H9 (cell line): ENCODE measurements around the gene CDH4. TPM values are rescaled to one million over a fixed set of nuclear protein-coding genes. Genes with fewer than 3 reads are reported as not detected.

Experiments used
- DNase-seq: peaks from one replicate; pipeline ENCODE4 v3.0.0-alpha.2; 2017
- H2AFZ ChIP-seq: one replicate; pipeline ENCODE4 v1.6.1; 2013; ENCODE audit warnings: mild to moderate bottlenecking, low read length, control low read depth, moderate library complexity
- H2AK5ac ChIP-seq: 2 replicates; pipeline ENCODE4 v1.6.1; 2013; ENCODE audit warnings: low read length, control low read depth, mixed read lengths; ENCODE audit not compliant: insufficient read length
- H2BK120ac ChIP-seq: one replicate; pipeline ENCODE4 v1.6.1; 2013; ENCODE audit warnings: low read depth, mild to moderate bottlenecking, low read length, control low read depth, inconsistent platforms; ENCODE audit not compliant: poor library complexity, severe bottlenecking
- H2BK12ac ChIP-seq: 2 replicates; pipeline ENCODE4 v1.6.1; 2013; ENCODE audit warnings: low read length, control low read depth, mixed read lengths, low read depth; ENCODE audit not compliant: insufficient read length
- H2BK15ac ChIP-seq: 2 replicates; pipeline ENCODE4 v1.6.1; 2013; ENCODE audit warnings: low read depth, low read length, control low read depth
- H2BK20ac ChIP-seq: one replicate; pipeline ENCODE4 v1.6.1; 2013; ENCODE audit warnings: low read depth, mild to moderate bottlenecking, low read length, control low read depth, inconsistent platforms; ENCODE audit not compliant: poor library complexity, severe bottlenecking
- H2BK5ac ChIP-seq: 2 replicates; pipeline ENCODE4 v1.6.1; 2013; ENCODE audit warnings: low read length, control low read depth, mixed read lengths; ENCODE audit not compliant: insufficient read length
- H3K14ac ChIP-seq: 2 replicates; pipeline ENCODE4 v1.6.1; 2013; ENCODE audit warnings: low read length, control low read depth; ENCODE audit not compliant: insufficient read depth
- H3K18ac ChIP-seq: 2 replicates; pipeline ENCODE4 v1.6.1; 2013; ENCODE audit warnings: low read depth, mild to moderate bottlenecking, mixed read lengths, low read length, control low read depth; ENCODE audit not compliant: insufficient read length
- H3K23ac ChIP-seq: 2 replicates; pipeline ENCODE4 v1.6.1; 2013; ENCODE audit warnings: low read length, control low read depth, mixed read lengths, low read depth; ENCODE audit not compliant: insufficient read length
- H3K23me2 ChIP-seq: 2 replicates; pipeline ENCODE4 v1.6.1; 2013; ENCODE audit warnings: low read depth, mild to moderate bottlenecking, mixed read lengths, low read length, control low read depth; ENCODE audit not compliant: insufficient read length, poor library complexity, severe bottlenecking
- H3K27ac ChIP-seq: 2 replicates; pipeline ENCODE4 v1.5.1; 2013; ENCODE audit warnings: low read length, control low read depth, mixed read lengths, low read depth; ENCODE audit not compliant: insufficient read length
- H3K27me3 ChIP-seq: 2 replicates; pipeline ENCODE4 v1.6.1; 2013; ENCODE audit warnings: low read length, control low read depth, inconsistent platforms; ENCODE audit not compliant: insufficient read depth
- H3K4ac ChIP-seq: 2 replicates; pipeline ENCODE4 v1.6.1; 2013; ENCODE audit warnings: low read depth, mild to moderate bottlenecking, control low read depth, inconsistent platforms, low read length, moderate library complexity
- H3K4me1 ChIP-seq: 2 replicates; pipeline ENCODE4 v1.6.1; 2013; ENCODE audit warnings: low read length, control low read depth, inconsistent platforms; ENCODE audit not compliant: insufficient read depth
- H3K4me2 ChIP-seq: 2 replicates; pipeline ENCODE4 v1.6.1; 2013; ENCODE audit warnings: low read length, control low read depth, mixed read lengths; ENCODE audit not compliant: insufficient read length, insufficient read depth
- H3K56ac ChIP-seq: 2 replicates; pipeline ENCODE4 v1.6.1; 2013; ENCODE audit warnings: low read depth, mild to moderate bottlenecking, mixed read lengths, low read length, control low read depth; ENCODE audit not compliant: insufficient read length
- H3K79me1 ChIP-seq: 2 replicates; pipeline ENCODE4 v1.6.1; 2013; ENCODE audit warnings: low read depth, mild to moderate bottlenecking, moderate library complexity, low read length, control low read depth, inconsistent platforms; ENCODE audit not compliant: insufficient read depth, poor library complexity, severe bottlenecking
- H3K79me2 ChIP-seq: 2 replicates; pipeline ENCODE4 v1.6.1; 2013; ENCODE audit warnings: low read length, control low read depth, inconsistent platforms; ENCODE audit not compliant: insufficient read depth
- H3K9ac ChIP-seq: 2 replicates; pipeline ENCODE4 v1.6.1; 2013; ENCODE audit warnings: low read length, control low read depth, mixed read lengths; ENCODE audit not compliant: insufficient read length; ENCODE audit errors: extremely low read depth
- H3K9me3 ChIP-seq: one replicate; pipeline ENCODE4 v1.6.1; 2013; ENCODE audit warnings: low read depth, low read length, inconsistent platforms; ENCODE audit not compliant: control insufficient read depth
- H3T11ph ChIP-seq: one replicate; pipeline ENCODE4 v1.6.1; 2013; ENCODE audit warnings: mild to moderate bottlenecking, low read length, control low read depth, inconsistent platforms
- H4K20me1 ChIP-seq: one replicate; pipeline ENCODE4 v1.6.1; 2013; ENCODE audit not compliant: control insufficient read depth, insufficient read length, insufficient read depth
- H4K5ac ChIP-seq: 2 replicates; pipeline ENCODE4 v1.6.1; 2013; ENCODE audit warnings: low read depth, mild to moderate bottlenecking, mixed read lengths, low read length, control low read depth; ENCODE audit not compliant: insufficient read length
- H4K8ac ChIP-seq: replicated peaks from 2 replicates; pipeline ENCODE4 v1.6.1; 2013; ENCODE audit warnings: low read length, control low read depth, mixed read lengths, low read depth; ENCODE audit not compliant: insufficient read length
- H4K91ac ChIP-seq: 2 replicates; pipeline ENCODE4 v1.6.1; 2013; ENCODE audit warnings: low read depth, mild to moderate bottlenecking, moderate library complexity, mixed read lengths, low read length, control low read depth; ENCODE audit not compliant: insufficient read length
- H3K27ac Mint-ChIP-seq, 3 experiments: 2 replicates in 2 of 3; 3 replicates in 1 of 3; pipeline ENCODE4 v1.8.0; 2020 to 2021; ENCODE audit warnings: mixed read lengths in 3 of 3, mild to moderate bottlenecking in 1 of 3, moderate library complexity in 1 of 3
- H3K27me3 Mint-ChIP-seq: 2 replicates; pipeline ENCODE4 v1.8.0; 2021; ENCODE audit warnings: low read depth, mild to moderate bottlenecking, moderate library complexity, mixed read lengths
- H3K36me3 Mint-ChIP-seq, 3 experiments: 2 replicates in 2 of 3; 3 replicates in 1 of 3; pipeline ENCODE4 v1.8.0; 2020 to 2021; ENCODE audit warnings: low read depth in 3 of 3, mixed read lengths in 3 of 3; ENCODE audit not compliant: insufficient read depth in 1 of 3
- H3K4me1 Mint-ChIP-seq, 2 experiments: 2 replicates each; pipeline ENCODE4 v1.8.0; 2020; ENCODE audit warnings: mixed read lengths in 2 of 2
- H3K4me3 Mint-ChIP-seq, 2 experiments: 2 replicates in 1 of 2; 3 replicates in 1 of 2; pipeline ENCODE4 v1.8.0; 2020 to 2021; ENCODE audit warnings: mild to moderate bottlenecking in 2 of 2, mixed read lengths in 2 of 2, moderate library complexity in 1 of 2
- H3K9me3 Mint-ChIP-seq, 2 experiments: 2 replicates in 1 of 2; 3 replicates in 1 of 2; pipeline ENCODE4 v1.8.0; 2020; ENCODE audit warnings: mild to moderate bottlenecking in 2 of 2, mixed read lengths in 2 of 2, moderate library complexity in 1 of 2
- WGBS: extraction: QIAGEN DNeasy Blood & Tissue Kit; methylation state at CpG from one replicate; pipeline ENCODE4 v1.1.7; 2013; ENCODE audit warnings: missing lambda C conversion rate, low lambda C conversion rate, mixed read lengths; ENCODE audit not compliant: insufficient read length; ENCODE audit errors: extremely low coverage; 5-methylcytosine and 5-hydroxymethylcytosine counted together
- total RNA-seq: library from RNA; stranded (reverse); gene quantifications from 2 replicates; pipeline ENCODE4 v1.2.1, GENCODE V29; 2021
- TF ChIP-seq, protein P1 (sequence below): fragments of 200-600 bp; sonication (generic); conservative IDR thresholded peaks from 3 replicates; pipeline ENCODE4 v1.8.0; 2021; ENCODE audit warnings: antibody characterized with exemption, mild to moderate bottlenecking

Gene CDH4
- total RNA-seq, 1 experiment from 2014 or later: 3.0 TPM

DNA sequence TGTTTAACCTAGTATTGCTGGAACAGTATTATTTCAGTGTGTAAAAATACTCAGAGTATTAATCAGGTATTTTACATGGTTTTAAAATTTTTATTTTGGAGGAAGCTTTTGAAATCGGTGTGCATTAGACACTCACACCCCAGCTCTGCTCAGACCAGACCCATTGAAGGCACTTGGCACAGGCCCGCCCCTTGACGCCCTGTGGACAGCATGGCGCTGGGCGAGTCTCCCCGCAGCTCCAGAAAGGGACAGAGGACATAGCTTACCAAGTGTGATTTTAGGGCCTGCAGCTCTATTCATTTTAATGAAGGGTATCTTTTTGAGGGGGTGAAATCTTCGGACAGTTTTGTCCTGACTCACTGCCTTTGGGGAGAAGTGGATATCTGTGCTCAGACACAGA is 164.5 kb downstream of the CDH4 start:
- H4K5ac ChIP-seq: no peak overlapping the region
- no peak overlapping the region for H2BK15ac ChIP-seq
- H3K4ac ChIP-seq: no peak overlapping the region
- H3K14ac ChIP-seq: no peak overlapping the region
- H2AK5ac ChIP-seq: no peak overlapping the region
- Mint-ChIP-seq H3K36me3 (peaks cover 0 to 9% (median 0%) of the 10 kb centered on the region in 3 experiments; a peak in 3 of 7 replicates), H3K4me1 (peaks cover 13 to 20% of the 10 kb centered on the region in 2 experiments), H3K4me3 (no peak overlapping the region), H3K27me3 (peaks cover 39% of the 10 kb centered on the region), H3K27ac (no peak overlapping the region; a peak in 1 of 7 replicates), H3K9me3 (peaks cover 5 to 7% of the 10 kb centered on the region in 2 experiments; a peak in 4 of 5 replicates)
- H3K79me1 ChIP-seq: no peaks in the 10 kb centered on the region
- no peak overlapping the region for H3K56ac ChIP-seq
- no peak overlapping the region for H2BK12ac ChIP-seq
- no peak overlapping the region for H2BK120ac ChIP-seq
- no peak for DNase-seq
- no CpG with 5 or more reads among the region's 7 CpGs for WGBS
- H2AFZ ChIP-seq: no peak overlapping the region
- H3K23ac ChIP-seq: no peak overlapping the region
- H4K91ac ChIP-seq: no peak overlapping the region
- H2BK5ac ChIP-seq: no peak overlapping the region
- TF ChIP-seq, protein P1, sequence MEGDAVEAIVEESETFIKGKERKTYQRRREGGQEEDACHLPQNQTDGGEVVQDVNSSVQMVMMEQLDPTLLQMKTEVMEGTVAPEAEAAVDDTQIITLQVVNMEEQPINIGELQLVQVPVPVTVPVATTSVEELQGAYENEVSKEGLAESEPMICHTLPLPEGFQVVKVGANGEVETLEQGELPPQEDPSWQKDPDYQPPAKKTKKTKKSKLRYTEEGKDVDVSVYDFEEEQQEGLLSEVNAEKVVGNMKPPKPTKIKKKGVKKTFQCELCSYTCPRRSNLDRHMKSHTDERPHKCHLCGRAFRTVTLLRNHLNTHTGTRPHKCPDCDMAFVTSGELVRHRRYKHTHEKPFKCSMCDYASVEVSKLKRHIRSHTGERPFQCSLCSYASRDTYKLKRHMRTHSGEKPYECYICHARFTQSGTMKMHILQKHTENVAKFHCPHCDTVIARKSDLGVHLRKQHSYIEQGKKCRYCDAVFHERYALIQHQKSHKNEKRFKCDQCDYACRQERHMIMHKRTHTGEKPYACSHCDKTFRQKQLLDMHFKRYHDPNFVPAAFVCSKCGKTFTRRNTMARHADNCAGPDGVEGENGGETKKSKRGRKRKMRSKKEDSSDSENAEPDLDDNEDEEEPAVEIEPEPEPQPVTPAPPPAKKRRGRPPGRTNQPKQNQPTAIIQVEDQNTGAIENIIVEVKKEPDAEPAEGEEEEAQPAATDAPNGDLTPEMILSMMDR: no peak
- no peaks in the 10 kb centered on the region for H3K9me3 ChIP-seq
- no peaks in the 10 kb centered on the region for H4K20me1 ChIP-seq
- H3K79me2 ChIP-seq: no peaks in the 10 kb centered on the region
- no peak overlapping the region for H4K8ac ChIP-seq
- H2BK20ac ChIP-seq: no peak overlapping the region
- H3K4me2 ChIP-seq: no peak overlapping the region
- no peak overlapping the region for H3K27ac ChIP-seq
- no peak overlapping the region for H3K9ac ChIP-seq
- no peaks in the 10 kb centered on the region for H3K4me1 ChIP-seq
- no peak overlapping the region for H3K18ac ChIP-seq
- no peaks in the 10 kb centered on the region; the same call in 1 of the 2 replicates for H3K27me3 ChIP-seq
- H3T11ph ChIP-seq: no peak overlapping the region
- H3K23me2 ChIP-seq: no peaks in the 10 kb centered on the region
